Pancreas (tissue), 10 donors: ENCODE data around the gene MCM6. TPM values are rescaled to one million over a fixed set of nuclear protein-coding genes. Genes with fewer than 3 reads are reported as not detected.
"Not testable (repeated sequence)": the region's sequence is repeated elsewhere in the genome, so short reads cannot be mapped to it uniquely, and the experiment has no call there.

ENCODE experiments used
- ATAC-seq, 4 donors: fragments of 200-7000 bp; cut with Tn5 transposase; one replicate each; pipeline versions ENCODE4 v1.8.0 to v1.9.1; 2020; ENCODE audit warnings: mild to moderate bottlenecking in 4 of 4, moderate library complexity in 4 of 4
- DNase-seq, 6 donors: peaks; one replicate each; pipeline ENCODE4 v3.0.0-alpha.2; 2020
- FAIRE-seq: peaks from 2 replicates; lab custom pipeline; 2012; peaks lifted over from hg19 to GRCh38; lab: Jason Lieb, UNC
- H3K27ac ChIP-seq, 4 donors: fragments of 200-600 bp; sonication (generic); 1 replicate in 3 of 4; 2 replicates in 1 of 4; pipeline versions ENCODE4 v1.5.0 to v1.8.0; 2020
- H3K27me3 ChIP-seq, 4 donors: fragments of 200-600 bp; one replicate each; pipeline ENCODE4 v1.8.0; 2021
- H3K36me3 ChIP-seq, 3 donors: fragments of 200-600 bp; sonication (generic) in 1 of 3; one replicate each; pipeline versions ENCODE4 v1.5.0 to v1.8.0; 2020 to 2021
- H3K4me1 ChIP-seq, 3 donors: fragments of 200-600 bp; one replicate each; pipeline ENCODE4 v1.8.0; 2021
- H3K4me3 ChIP-seq, 4 donors: fragments of 200-600 bp; sonication (generic) in 2 of 4; one replicate each; pipeline versions ENCODE4 v1.5.0 to v1.8.0; 2020 to 2021
- H3K9me3 ChIP-seq, 4 donors: fragments of 200-600 bp; one replicate each; pipeline ENCODE4 v1.8.0; 2021
- whole genome bisulfite sequencing, 2 donors: extraction: QIAGEN DNeasy Blood & Tissue Kit; methylation state at CpG; one replicate each; pipeline ENCODE4 v1.1.7; 2013; 5-methylcytosine and 5-hydroxymethylcytosine counted together
- intact Hi-C, 3 donors: fragments of 100-400 bp; cut with DNase I; formaldehyde crosslinking; loops; one replicate each; pipeline versions ENCODE4 v1.11.1 to v1.14.2; 2022
- polyA plus RNA-seq, 2 donors: library from polyadenylated mRNA; stranded (reverse); fragments of 200-250 nt; gene quantifications; one replicate each; pipeline ENCODE4 v1.2.3, GENCODE V29; 2013
- total RNA-seq, 6 donors: library from RNA; stranded (reverse); fragmentation: NEBNext Ultra II Directional in 4 of 6; extraction: Animal tissue kit (Norgen Biotek cat#: 25700) in 4 of 6; gene quantifications; one replicate each; pipeline versions ENCODE4 v1.2.1 to v1.2.4, GENCODE V29; 2021 to 2023
- TF ChIP-seq, protein P1 (sequence below), 4 donors: fragments of 200-600 bp; sonication (generic) in 3 of 4; IDR thresholded peaks; one replicate each; pipeline versions ENCODE4 v1.5.0 to v1.8.0; 2021; ENCODE audit warnings: antibody characterized with exemption in 4 of 4
- donor health status: healthy with polysubstance abuse.
- donor health status: DM: no; HTN: no; CAD: no; lungs with moderate emphysema.
- donor health status: DM: no; HTN: no; CAD: no.
- donor health status: control.
- donor health status: control.
- donor health status: Bipolar disorder and iron deficiency.
- donor health status: DM: yes; HTN: yes; CAD: no.
- donor health status: DM: no; HTN: no; CAD: no.
- donor health status: DM: no; HTN: no; CAD: no.
- donor health status: DM: yes; HTN: yes; CAD: no.

Gene MCM6
- total and polyA plus RNA-seq, 8 donors: 1.5 to 5.7 (median 2.5) TPM

DNA sequence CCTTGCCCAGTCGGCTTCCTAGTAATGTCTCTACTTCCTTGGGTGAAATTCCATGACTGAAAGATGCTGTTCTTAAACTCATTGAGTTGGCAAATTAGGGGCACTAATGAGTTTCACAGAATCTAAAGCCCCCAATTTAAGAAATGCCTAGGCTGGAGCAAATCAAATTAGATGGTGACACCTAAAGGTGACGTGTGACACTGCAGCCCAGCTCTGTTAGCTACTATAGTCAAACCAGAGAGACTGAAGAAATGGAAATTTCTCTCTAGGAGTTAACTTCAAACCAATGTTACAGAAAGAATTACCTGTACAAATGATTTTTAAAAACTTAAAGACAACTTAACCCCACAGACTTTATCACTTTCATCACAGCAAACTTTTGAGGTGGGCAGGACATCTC, 76.5 kb downstream of the MCM6 start:
- Histone ChIP-seq H3K27ac (no peak overlapping the region), H3K36me3 (no peaks in the 10 kb centered on the region), H3K9me3 (no peaks in the 10 kb centered on the region), H3K4me3 (no peak overlapping the region), H3K4me1 (no peaks in the 10 kb centered on the region), H3K27me3 (no peaks in the 10 kb centered on the region)
- TF ChIP-seq, protein P1, sequence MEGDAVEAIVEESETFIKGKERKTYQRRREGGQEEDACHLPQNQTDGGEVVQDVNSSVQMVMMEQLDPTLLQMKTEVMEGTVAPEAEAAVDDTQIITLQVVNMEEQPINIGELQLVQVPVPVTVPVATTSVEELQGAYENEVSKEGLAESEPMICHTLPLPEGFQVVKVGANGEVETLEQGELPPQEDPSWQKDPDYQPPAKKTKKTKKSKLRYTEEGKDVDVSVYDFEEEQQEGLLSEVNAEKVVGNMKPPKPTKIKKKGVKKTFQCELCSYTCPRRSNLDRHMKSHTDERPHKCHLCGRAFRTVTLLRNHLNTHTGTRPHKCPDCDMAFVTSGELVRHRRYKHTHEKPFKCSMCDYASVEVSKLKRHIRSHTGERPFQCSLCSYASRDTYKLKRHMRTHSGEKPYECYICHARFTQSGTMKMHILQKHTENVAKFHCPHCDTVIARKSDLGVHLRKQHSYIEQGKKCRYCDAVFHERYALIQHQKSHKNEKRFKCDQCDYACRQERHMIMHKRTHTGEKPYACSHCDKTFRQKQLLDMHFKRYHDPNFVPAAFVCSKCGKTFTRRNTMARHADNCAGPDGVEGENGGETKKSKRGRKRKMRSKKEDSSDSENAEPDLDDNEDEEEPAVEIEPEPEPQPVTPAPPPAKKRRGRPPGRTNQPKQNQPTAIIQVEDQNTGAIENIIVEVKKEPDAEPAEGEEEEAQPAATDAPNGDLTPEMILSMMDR (IDR thresholded peaks at IDR 0.05): no peak
- no peak for DNase-seq
- intact Hi-C loops: no loop called here
- ATAC-seq: no peak
- FAIRE-seq: no peak
- 21 to 25% methylated on average over 2 of the region's 2 CpGs for WGBS, 2 donors

DNA sequence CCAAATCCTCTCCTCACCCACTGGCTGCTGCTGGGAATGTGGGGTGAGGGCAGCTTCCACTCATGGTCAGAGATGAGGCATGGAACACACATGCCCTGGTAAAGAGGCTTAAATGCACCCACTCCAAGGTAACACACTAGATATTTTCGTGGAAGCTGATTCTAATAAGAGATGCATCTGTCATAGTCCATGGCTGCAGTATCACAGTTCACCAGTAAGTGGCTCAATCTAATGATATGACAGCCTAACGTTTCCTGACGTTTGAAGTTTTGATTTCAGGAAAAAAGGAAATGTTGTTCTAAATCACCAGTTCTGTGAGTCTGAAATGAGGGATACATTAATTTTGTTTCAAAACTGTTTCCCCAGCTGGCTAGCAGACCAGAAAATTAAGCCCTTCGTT, 77.5 kb downstream of the MCM6 start:
- Histone ChIP-seq H3K4me1 (no peaks in the 10 kb centered on the region), H3K27me3 (no peaks in the 10 kb centered on the region), H3K4me3 (no peak overlapping the region), H3K9me3 (no peaks in the 10 kb centered on the region), H3K36me3 (no peaks in the 10 kb centered on the region), H3K27ac (no peak overlapping the region)
- intact Hi-C loops: no loop called here
- DNase-seq: no peak
- TF ChIP-seq, protein P1 (IDR thresholded peaks at IDR 0.05): no peak
- ATAC-seq: no peak
- no peak for FAIRE-seq
- WGBS, 2 donors: 54% methylated on average over 4 of the region's 4 CpGs

DNA sequence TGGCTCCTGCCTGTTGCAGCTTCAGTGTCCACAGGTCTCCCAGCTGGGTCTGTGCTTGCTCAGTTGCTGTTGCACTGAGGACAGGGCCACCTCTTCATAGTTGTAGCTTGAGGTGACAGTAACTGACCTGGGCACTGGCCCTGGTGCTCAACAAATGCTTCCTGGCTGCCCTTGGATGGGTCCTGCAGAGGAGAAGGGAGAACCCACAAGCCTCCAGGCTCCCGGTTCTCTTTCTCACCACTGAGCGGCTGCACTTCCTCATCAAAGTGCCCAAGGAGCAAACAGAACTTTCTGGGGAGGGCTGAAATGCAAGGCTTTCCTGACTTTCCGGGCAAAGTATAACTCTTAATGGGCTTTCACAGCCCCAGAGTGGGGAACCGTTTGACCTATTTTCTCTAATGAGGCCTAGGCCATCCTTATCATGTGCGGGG, 78.0 kb downstream of the MCM6 start:
- Histone ChIP-seq H3K4me1 (no peaks in the 10 kb centered on the region), H3K36me3 (no peaks in the 10 kb centered on the region), H3K9me3 (no peaks in the 10 kb centered on the region), H3K4me3 (no peak overlapping the region), H3K27me3 (no peaks in the 10 kb centered on the region), H3K27ac (no peak overlapping the region)
- WGBS, 2 donors: 59 to 70% methylated on average over 5 of the region's 5 CpGs
- no peak for FAIRE-seq
- ATAC-seq: peak in 1 of 4 donors; percentile 9
- DNase-seq: no peak
- intact Hi-C loops: no loop called here
- TF ChIP-seq, protein P1 (IDR thresholded peaks at IDR 0.05): no peak

DNA sequence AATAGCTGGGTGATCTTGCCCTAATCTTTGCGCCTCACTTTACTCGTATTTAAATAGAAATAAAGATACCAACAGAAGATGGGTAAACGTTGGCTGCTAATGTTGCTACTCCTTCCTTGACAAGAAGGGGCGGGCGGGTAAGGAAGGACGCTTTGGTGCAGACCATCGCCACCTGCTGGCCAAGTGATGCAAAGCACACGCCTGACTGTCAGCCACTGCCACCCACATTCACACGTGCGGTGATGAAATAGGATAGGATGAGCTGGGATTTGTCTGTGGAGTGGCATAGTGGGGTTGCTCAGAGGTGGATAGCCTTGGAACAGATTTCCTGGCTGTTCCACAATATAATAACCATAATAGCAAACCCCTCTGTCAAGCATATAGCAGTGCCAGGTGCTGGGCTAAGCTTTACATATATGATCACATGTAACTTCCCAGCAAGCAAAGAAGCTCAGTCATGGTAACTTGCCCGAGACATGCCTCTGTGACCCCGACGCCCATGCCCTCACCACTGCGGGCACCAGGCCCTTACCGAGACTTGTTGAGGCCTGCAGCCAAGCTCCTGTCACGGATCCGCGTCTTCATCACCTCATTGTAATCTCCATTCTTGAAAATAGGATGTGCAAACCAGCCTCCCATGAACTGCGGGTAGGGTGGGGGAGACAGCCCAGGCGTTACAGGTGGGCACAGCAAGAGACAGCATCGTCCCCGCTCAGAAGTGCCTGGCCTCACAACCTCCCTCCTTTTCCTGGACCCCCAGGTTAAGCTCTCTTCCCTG, 78.6 kb downstream of the MCM6 start:
- H3K27me3 ChIP-seq: no peaks in the 10 kb centered on the region
- ATAC-seq: peak; percentile 95 to 99 (median 96)
- peak; percentile 56 to 88 (median 75) for DNase-seq
- TF ChIP-seq, protein P1 (IDR thresholded peaks at IDR 0.05): peak; percentile 75 to 81 (median 78)
- no peaks in the 10 kb centered on the region for H3K9me3 ChIP-seq
- FAIRE-seq: no peak
- WGBS, 2 donors: 36 to 38% methylated on average over 22 of the region's 22 CpGs
- no peak overlapping the region for H3K4me3 ChIP-seq
- H3K36me3 ChIP-seq: no peaks in the 10 kb centered on the region
- H3K4me1 ChIP-seq: no peaks in the 10 kb centered on the region
- no peak overlapping the region for H3K27ac ChIP-seq
- intact Hi-C loops: no loop called here

DNA sequence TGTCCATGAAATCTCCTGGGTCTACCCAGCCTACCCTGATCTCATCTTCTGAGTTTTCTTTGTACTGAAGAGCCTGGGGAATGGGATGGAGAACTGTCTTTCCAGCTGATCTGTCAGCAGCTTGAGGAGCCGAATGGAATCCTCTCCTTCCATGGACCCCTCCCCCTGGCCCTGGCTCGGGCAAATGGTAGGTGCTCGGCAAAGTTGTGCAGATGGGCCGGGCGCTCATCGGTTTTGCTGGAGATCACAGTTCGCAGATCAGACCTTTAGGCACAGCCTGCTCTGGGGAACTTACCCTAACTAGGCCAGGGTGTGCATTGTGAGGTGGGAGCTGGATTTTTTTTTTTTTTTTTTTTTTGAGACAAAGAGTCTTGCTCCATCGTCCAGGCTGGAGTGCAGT, 79.6 kb downstream of the MCM6 start:
- no peaks in the 10 kb centered on the region for H3K4me1 ChIP-seq
- no peak overlapping the region for H3K4me3 ChIP-seq
- H3K9me3 ChIP-seq: no peaks in the 10 kb centered on the region
- no peaks in the 10 kb centered on the region for H3K27me3 ChIP-seq
- intact Hi-C loops: no loop called here
- DNase-seq (no peak), FAIRE-seq (no peak), ATAC-seq (no peak)
- no peak overlapping the region for H3K27ac ChIP-seq
- no peaks in the 10 kb centered on the region for H3K36me3 ChIP-seq
- TF ChIP-seq, protein P1 (IDR thresholded peaks at IDR 0.05): no peak
- WGBS, 2 donors: 84 to 92% methylated on average over 8 of the region's 8 CpGs

DNA sequence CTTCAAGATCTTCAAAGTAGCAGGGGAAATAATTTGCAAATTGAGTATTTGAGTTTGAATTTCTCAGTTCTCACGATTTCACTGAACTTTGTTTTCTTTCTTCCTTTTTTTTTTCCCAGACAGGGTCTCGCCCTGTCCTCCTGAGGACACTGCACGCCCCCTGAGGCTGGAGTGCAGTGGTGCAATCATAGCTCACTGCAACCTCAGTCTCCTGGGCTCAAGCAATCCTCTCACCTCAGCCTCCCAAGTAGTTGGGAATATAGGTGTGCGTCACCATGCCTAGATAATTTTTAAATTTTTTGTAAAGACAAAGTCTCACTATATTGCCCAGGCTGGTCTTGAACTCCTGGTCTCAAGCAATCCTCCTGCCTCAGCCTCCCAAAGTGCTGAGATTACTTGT, 80.6 kb downstream of the MCM6 start:
- FAIRE-seq, H3K36me3 ChIP-seq, DNase-seq, H3K27ac ChIP-seq, H3K4me3 ChIP-seq, H3K27me3 ChIP-seq, H3K9me3 ChIP-seq, H3K4me1 ChIP-seq, intact Hi-C loops, ATAC-seq: not testable (repeated sequence)
- WGBS, 2 donors: 87 to 88% methylated on average over 4 of the region's 4 CpGs
